Activated naive CD8-positive, alpha-beta T cell treated with anti-CD3 and anti-CD28 coated beads, Interleukin-2, amount 50 U/mL, for 16 hours (primary cell): ENCODE results near the gene EGFL7.

ENCODE experiments used
- DNase-seq: peaks from one replicate; pipeline ENCODE4 v3.0.0-alpha.2; 2020; ENCODE audit warnings: low read depth, low spot score

The EGFL7 gene

DNA sequence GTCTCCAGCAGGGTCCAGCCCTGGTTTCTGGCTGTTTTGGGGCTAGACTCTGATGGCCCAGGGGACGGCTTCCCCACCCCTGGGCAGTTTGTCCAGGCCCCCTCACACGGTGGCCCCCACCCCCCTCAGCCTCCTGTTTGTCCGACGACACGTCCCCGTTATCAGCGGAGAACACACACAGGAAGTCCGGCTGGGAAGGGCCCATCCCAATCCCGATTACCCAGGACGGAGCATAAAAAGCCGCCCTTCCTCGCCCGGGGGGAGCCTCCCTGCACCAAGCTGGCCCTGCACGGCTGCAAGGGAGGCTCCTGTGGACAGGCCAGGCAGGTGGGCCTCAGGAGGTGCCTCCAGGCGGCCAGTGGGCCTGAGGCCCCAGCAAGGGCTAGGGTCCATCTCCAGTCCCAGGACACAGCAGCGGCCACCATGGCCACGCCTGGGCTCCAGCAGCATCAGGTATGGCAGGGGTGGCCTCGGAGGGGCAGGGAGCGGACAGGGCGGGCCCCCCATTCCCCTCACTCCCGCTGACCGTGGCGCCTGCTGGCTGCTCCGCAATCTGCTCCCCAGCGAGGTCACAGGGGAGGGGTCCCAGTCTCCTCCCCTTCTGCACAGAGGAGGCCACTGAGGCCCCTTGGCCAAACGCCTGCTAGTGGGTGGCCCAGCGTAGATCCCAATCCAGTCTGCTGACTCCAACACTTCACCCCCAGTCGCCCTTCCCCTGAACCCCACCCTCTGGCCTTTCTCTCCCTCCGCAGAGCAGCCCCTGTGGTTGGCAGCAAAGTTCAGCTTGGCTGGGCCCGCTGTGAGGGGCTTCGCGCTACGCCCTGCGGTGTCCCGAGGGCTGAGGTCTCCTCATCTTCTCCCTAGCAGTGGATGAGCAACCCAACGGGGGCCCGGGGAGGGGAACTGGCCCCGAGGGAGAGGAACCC lies at the start of gene EGFL7:
TSS of gene EGFL7 (plus strand) at position 261 of the 926 bp plus-strand sequence. CDS start 5,367 bp downstream, outside the sequence.
- DNase-seq: no peak

DNA sequence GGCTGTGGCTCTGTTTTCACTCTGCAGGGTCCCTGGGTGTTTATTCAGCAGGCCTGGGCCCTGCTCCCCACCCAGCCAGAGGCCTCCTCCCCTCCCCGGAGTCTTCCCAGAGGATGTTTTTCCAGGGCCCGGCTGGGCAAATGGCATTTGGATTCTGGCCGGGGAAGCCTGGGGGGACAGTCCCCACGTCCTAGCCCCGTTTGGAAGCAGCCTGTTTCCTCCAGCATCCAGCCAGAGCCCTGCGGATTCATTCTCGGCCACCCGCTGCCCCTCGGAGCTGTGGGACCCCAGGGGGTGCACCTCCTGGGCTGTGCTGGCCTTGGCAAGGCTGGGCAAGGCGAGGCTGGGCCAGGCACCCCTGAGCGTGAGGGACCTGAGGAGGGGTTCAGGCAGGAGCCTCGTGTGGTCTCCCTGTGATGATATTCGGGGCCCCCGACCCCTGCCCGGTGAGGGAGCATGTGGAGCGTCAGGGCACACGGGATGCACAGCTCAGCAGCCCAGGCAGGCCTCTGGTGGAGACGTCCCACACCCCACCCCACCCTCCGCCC lies 48.8 kb upstream of the EGFL7 start:
- DNase-seq: no peak

DNA sequence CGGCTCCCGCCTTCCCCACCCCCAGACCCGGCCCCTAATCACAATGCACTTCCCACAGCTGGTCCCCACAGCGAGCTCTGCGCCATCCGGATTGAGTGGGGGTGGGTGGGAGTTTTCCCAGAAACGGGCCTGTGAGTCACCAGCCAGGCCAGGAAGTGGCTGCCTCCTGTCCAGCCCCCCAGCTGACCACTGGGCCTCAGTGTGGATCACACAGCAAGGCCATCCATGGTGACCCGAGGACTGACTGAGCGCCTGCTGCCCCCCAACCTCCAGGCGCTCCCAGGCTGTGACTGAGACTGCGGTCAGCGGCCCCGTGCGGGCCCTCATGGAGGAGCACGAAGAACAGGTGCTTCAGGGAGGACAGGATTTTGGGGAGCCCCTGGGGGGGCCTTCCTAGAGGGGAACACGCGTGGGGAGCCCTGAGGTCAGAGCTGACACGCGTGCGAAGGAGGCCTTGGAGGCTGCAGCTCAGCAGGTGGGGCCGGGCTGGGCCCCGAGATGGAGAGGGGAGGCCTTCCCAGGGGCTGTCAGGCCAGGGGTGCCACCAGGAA lies 48.3 kb upstream of the EGFL7 start:
- no peak for DNase-seq

DNA sequence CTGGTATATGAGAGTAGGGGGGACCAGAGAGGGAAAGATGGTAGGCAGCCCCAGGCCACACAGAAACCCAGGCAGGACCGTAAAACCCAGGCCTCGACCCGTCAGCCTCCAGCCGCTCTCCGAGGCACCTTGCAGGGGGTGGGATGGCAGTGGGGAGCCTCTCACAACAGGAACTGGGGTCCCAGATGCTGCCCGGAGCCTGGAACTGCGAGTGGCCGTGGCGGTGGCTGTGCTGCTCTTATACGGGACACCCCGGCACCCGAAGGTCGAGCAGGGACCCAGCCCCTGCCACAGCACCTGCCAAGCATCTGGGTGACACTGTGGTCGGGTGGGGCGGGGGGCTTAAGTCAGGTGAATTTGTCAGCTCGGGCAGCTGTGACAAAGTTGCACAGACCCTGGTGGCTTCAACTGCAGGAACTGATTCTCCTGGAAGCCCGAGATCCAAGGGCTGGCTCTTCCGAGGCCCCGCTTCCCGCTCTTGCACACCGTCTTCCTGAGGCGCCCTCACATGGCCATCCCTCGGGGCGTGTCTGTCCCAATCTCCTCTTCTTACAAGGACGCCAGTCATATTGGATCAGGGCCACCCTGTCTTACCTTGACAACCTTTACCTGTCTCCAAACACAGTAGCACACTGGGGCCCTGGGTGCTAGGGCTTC lies 47.6 kb upstream of the EGFL7 start:
- DNase-seq: no peak

DNA sequence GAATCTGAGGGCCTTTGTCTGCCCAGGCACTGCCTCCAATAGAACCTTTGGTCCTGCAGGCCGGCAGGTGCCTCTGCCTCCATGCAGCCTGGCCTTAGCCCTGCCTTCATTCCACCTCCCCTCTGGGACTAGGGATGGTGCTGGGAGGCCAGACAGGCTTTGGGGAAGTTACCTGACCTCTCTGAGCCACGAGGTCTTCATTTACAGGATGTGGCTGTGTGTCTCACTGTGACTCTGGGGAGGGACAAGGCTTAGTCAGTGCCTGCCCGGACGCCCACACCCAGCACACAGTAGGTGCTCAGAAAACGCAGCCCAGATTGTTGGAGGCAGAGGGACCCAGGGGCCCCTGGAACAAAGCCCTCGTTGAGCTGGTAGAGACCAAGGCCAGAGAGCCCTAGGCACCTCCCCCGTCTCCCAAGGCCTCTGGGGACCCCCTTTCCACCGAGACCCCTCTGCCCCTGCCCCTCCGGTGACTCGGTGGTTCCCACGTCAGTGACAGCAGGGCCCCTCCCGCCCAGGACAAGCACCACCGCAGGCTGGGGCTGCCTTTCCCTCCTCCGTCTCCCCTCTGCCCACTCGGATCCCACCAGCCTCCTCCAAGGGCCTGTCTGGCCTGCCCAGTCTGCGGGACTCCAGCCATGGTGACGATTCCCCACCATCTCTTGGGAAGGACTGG lies 46.9 kb upstream of the EGFL7 start:
- DNase-seq: no peak

DNA sequence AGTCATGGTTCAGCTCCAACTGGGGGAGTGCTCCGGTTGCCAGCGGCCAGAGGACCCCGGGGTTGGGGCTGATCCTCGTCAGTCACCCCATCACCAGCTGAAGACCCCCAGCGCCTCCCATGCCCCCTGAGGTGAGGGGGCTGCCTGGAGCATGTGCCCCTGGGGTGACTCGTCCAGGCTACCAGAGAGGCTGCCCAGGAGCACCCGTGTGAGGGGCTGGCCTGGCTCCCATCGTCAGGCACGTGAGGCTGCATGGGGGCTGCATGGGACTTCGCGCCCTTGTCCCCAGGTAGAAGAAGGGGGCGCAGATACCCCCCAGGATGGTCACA lies 46.4 kb upstream of the EGFL7 start:
- DNase-seq: no peak

DNA sequence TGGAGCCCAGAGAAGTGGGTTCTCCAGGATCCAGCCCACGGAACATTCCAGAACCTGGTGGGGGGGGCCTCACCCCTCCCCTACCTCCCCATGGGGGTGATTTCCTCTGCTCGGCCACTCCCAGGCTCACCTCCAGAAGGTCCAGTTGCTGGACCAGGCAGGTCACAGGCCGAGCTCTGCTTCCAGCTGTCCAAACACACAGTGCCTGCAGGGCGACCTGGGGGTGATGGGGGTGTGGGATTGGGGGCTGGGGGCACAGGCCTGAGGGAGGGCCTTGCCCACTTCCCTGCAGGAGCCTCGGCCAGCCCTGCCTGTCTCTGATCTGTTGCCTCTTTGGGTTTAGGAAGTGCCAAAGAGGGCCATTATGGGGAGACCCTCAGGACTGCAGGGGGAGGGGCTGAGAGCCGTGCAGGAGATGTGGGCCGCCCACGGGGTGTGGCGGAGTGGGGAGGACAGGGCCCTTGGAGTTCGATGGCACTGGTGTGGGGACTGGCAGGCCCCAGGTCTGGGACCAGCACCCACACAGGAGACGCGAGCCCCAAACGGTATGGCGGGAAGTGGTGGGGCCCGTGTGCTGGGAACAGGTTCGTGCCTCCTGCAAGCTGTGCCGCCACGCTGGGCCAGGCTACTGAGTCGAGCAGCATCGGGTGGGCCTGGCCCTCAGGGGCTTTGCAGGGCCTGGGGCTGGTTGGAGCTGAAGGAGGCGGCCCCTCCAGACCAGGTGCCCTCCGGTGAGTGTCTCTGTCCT lies 45.6 kb upstream of the EGFL7 start:
- DNase-seq: no peak

DNA sequence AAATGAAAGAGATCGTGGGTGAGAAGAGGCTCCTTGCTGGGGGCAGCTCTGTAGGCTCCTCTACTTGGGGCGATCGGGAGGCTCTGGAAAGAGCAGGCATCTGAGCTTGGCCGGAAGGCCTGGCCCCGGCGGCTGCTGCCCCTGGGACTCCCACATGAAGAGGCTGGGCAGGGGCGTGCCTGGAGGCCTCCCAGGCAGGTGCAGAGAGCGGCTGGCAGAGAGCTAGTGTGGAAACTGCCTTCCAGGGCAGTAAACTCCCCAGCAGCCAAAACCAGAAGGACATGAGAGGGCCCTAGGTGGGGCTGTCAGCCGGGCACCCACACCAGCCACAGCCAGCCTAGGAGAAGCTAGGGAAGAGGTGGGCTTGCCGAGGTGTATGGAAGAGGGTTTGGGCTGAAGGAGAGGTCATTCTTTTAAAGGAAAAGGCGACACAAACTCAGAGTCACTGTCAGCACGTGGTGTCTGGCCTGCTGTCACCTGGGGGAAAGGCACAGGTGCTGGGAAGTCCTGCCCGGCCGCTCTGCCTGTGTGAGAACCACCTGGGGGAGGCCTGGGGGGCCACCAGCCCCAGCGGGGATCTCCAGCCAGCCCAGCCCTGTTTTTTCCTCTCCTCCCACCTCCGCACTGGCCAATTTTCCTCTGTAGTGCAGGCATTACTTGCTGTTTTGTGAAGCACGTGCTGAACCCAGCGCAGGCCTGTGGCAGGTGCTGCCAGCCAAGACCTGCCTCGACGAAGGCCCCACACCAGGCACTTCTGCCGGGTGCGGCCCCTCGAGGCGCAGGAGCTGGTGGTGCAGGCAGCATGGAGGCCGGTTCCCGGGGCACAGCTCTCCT lies 44.8 kb upstream of the EGFL7 start:
- no peak for DNase-seq

DNA sequence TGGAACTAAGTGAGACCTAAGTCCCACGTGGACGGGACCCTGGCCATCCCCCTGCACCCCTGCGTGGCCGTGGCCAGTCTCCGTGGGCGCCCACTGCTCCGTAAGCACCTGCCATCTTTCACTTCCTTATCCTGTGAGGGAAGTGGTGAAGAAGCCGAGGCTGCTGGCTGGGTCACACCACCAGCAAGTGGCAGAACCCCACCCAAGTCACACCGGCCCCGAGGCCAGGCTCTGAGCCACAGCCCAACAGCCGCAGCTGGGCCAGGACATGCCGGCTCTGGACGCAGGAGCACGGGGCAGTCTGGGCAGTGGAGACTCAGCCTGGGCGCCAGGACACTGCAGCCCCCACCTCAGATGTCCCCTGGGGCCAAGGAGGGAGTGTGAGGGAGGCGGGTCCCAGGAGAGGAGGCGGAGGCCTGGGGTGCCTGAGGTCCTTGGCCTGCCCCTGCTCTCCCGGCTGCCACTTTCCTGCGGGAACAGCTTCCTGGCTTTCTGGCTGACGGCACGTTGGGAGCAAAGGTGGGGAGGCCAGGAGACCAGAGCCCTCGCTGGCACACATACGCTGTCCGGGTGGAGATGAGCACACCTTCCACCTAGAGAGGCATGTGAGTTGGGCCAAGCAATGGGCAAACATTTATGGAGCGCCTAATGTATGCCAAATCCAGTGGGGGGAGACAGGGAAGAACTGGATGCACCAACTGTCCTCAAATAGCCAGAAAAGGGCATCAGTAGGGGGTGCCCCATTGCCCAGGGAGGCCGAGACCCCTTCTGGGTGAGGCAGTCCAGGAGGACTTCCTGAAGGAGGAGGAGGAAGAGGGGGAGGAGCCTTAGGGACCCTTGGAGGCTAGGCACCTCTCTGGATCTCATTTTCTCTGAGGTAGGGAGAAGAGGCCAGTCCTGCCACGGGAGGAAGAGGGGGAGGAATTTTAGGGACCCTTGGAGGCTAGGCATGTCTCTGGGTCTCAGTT lies 43.9 kb upstream of the EGFL7 start:
- no peak for DNase-seq

DNA sequence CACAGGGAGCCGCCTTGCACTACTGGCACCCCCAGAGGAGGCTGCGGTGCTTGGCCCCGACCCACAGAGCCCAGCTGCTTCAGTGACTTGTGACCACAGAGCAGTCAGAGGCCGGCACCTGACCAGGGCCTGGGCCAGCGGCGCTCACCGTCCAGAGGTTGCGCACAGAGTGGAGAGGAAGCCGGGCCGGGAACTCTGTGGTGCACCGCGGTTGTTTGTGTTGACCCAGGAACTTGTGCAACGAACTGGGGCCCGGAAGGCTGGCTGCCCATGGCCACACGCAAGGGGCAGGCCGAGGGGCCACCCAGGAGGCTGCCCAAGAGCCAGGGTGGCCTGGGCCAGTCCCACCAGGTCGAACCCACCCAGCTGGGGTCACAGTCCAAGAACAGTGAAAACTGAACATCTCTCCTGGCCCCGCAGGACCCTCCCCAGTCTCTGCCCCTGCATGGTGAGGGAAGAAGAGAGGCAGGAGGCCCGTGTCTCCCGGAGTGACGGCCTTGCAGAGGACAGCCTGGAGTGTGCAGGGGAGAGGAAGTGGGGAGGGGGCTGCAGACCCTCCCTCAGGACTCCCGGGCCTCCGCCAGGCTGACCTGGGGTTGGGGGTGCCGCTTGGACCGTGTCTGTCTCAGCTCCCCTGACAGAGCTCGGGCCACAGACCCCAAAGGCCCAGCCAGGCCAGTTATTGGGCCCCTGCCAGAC lies 42.8 kb upstream of the EGFL7 start:
- no peak for DNase-seq

DNA sequence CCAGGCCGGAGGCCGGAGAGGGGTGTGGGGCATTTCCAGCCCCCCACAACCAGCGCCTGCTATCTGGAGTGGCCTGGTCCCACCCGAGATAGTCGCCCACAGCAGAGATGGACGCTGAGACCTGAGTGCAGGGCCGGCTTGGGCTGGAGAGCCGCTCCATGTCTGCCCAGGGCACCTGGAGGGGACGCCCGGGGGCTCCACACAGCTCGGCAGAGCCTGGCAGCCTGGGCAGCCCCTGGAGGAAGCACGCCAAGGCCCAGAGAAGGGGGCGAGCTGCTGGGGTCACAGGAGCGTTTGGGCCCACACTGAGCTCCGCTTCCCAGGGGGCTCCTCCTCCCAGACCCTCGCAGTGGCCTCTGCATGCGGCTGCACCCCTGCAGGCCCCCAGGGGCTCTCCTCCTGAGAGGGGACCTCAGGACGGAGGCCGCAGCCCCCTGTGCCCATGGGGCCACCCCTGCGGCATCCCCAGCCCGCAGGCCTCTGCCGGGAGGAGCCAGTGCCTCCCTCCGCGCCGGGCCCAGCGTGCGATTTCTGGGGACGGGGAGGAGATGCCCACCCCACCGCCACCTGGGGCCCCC lies 42.2 kb upstream of the EGFL7 start:
- no peak for DNase-seq

DNA sequence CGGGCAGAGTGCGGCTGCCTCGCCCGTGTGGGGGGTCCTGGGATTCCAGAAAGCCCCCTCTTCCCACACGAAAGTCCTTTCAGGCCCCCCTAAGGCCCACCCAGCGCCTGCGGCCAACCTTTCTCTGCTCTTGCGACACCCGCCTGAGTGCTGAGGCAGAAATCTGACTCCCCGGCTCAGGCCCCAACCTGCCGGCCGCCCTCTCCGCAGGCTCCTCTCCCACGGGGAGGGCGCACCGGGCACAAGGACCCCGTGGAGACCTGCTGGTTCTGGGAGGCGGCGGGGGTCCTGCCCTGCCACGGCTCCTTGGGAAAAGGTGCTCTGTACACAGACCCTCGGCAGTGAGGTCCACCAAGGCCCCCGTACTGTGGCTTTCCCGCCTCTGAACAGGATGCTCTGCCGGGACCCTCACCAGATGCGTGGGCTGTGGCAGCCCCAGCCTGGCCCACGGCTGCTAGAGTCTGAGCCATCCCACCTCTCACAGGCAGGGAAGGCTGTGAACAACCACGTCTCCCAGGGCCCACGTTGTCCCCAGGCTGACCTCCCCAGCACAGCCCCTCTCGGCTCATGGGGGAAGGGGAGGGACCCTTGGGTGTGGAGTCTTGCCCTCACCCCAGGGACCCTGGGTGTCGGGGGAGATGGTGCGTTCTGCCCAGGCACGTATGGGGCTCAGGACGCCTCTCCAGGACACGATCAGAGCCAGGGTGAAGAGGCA lies 41.5 kb upstream of the EGFL7 start:
- no peak for DNase-seq

DNA sequence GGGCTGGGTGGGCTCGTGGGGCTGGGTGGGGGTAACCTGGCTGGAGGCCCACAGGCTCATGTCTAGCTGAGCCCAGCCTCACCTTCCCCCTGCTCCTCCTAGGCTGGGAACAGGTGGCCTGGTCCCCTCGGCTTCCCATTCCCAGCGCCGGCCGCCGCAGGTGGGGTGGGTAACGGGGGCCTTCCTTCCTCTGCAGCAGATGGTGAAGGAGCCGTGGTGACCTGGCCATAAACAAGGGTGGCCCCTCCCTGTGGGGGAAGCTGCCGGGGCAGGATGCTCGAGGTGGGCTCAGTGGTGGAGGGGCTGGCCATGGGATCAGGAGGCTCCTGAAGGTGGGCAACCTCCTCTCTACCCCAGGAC lies 41.0 kb upstream of the EGFL7 start:
- no peak for DNase-seq

DNA sequence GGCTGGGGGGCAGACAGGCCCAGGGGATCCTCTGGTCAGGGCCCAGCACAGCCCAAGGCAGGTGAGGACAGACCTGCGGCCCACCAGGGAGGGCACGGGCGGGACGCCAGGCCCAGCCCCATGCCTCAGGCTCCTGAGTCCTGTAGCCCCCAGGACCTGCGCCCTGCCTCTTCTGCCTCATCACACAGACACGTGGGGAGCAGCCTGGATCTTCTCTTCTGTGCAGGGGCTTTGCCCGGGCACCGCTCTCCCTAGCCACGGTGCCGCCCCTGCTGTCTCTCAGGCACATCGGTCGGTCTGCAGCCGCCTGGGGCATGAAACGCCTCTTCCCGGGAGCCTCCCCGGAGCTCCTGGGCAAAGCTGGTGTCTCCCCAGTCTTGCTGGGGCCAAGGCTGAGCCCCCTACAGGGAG lies 40.2 kb upstream of the EGFL7 start:
- no peak for DNase-seq

DNA sequence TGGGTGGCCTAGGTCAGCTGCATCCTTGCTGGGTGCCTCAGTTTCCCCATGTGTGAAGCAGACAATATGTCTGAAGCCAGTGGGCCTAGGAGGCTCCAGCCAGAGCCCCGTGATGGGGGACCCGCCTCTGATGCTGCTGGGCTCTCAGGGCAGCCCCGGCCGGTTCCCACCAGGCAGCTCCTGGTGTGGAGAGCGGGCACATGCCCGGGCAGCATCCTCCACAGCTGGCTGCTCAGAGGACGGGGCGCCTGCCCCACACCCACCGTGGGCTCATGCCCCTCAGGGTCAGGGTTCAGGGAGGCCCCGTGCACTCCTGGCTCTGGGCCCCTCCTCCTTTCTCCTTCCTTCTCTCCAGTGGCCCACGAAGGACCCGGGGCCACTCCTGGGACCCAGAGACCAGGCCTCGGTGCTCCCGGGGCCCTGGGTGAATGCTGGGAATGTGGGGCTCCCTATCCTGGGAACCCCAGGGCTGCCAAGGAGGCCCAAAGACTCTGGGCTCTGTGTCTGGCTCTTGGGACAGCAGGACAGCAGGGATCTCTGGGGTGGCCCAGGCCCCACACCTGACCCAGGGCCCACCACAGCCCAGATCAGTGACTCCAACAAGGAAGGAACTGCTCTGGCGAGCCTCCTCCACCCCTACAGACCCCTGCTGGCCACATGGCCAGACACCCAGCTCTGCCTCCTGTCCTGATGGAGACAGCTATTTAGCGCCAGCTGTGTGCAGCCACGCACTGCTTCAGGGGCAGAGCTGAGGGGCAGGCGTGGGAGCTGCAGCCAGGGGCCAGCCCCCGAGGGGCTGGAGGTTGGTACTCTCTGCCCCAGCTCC lies 39.5 kb upstream of the EGFL7 start:
- no peak for DNase-seq

DNA sequence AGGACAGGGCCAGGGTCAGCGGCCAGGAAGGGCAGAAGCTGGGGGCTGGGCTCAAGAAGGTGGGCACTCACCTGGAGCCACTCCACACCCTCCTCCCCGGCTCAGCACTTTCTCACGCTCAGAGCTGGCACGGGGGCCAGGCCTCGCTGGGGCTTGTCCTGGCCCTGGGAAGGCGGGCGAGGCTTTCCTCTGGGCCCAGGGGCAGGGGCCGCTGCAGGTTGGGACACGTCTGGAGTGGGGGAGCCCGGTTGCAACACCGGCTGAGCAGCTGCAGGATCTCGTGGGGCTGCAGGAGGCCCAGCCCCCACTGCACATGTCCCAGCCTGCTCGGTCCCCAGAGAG lies 38.9 kb upstream of the EGFL7 start:
- no peak for DNase-seq
